GM18858 (cell line): Measurements from ENCODE around the gene CNR1.
A peak's percentile ranks its signal among the peaks of the same experiment; 100 is the strongest.
"Not testable (repeated sequence)": the region's sequence is repeated elsewhere in the genome, so short reads cannot be mapped to it uniquely, and the experiment has no call there.

ENCODE experiments used
- ATAC-seq: cut with Tn5 transposase; IDR thresholded peaks from one replicate; pipeline ENCODE4 v1.9.1; 2021; ENCODE audit not compliant: unreplicated experiment

CNR1 gene

GRCh38 chr6:88165844-88166492 is at the start of gene CNR1:
Gene CNR1, minus strand, starts transcription at chr6:88166347. Its CDS starts 21,073 bp downstream, at chr6:88145274.
- ATAC-seq = no peak

- ATAC-seq = no peak
Measured at GRCh38 chr6:88211446-88211845, 45.3 kb upstream of the CNR1 start.

- ATAC-seq = no peak
Measured at GRCh38 chr6:88209301-88209700, 43.2 kb upstream of the CNR1 start.

GRCh38 chr6:88208726-88209125 is 42.6 kb upstream of the CNR1 start:
- ATAC-seq = no peak

GRCh38 chr6:88201734-88202133 is 35.6 kb upstream of the CNR1 start:
- ATAC-seq = not testable (repeated sequence)

GRCh38 chr6:88184921-88185320 is 18.8 kb upstream of the CNR1 start:
- no peak for ATAC-seq

GRCh38 chr6:88183471-88183870 is 17.3 kb upstream of the CNR1 start:
- no peak for ATAC-seq

GRCh38 chr6:88179692-88180091 is 13.5 kb upstream of the CNR1 start:
- peak; percentile 61 for ATAC-seq

GRCh38 chr6:88177961-88178464 is 11.9 kb upstream of the CNR1 start:
- peak; percentile 47 for ATAC-seq

GRCh38 chr6:88174906-88175305 is 8.8 kb upstream of the CNR1 start:
- no peak for ATAC-seq

GRCh38 chr6:88171312-88171711 is 5.2 kb upstream of the CNR1 start:
- no peak for ATAC-seq

- no peak for ATAC-seq
Measured at GRCh38 chr6:88168362-88168761, 2.2 kb upstream of the CNR1 start.

- ATAC-seq = no peak
Measured at GRCh38 chr6:88167352-88167937, 1.3 kb upstream of the CNR1 start.

- no peak for ATAC-seq
Measured at GRCh38 chr6:88166493-88167351, 575 bp upstream of the CNR1 start.

- ATAC-seq = no peak
Measured at GRCh38 chr6:88165087-88165843, 882 bp downstream of the CNR1 start.

GRCh38 chr6:88164061-88164460 is 2.1 kb downstream of the CNR1 start:
- ATAC-seq = no peak

GRCh38 chr6:88163616-88164015 is 2.5 kb downstream of the CNR1 start:
- no peak for ATAC-seq

- ATAC-seq = no peak
Measured at GRCh38 chr6:88161940-88162339, 4.2 kb downstream of the CNR1 start.

- no peak for ATAC-seq
Measured at GRCh38 chr6:88157106-88157505, 9.0 kb downstream of the CNR1 start.

GRCh38 chr6:88145298-88145963 is 20.7 kb downstream of the CNR1 start:
- ATAC-seq = no peak
